HG03575 (cell line): Measurements from ENCODE around the gene FCER2.
A peak's percentile ranks its signal among the peaks of the same experiment; 100 is the strongest.
"Not testable (repeated sequence)": the region's sequence is repeated elsewhere in the genome, so short reads cannot be mapped to it uniquely, and the experiment has no call there.

Experiments
- ATAC-seq: cut with Tn5 transposase; IDR thresholded peaks from one replicate; pipeline ENCODE4 v1.9.1; 2021; ENCODE audit not compliant: unreplicated experiment, insufficient number of reproducible peaks, low FRiP score; ENCODE audit errors: extremely low read depth

The FCER2 gene

GRCh38 chr19:7701654-7702457 lies at the start of gene FCER2:
Gene FCER2, minus strand, starts transcription at chr19:7702131. Its CDS starts 2,371 bp downstream, at chr19:7699760.
- peak; percentile 41 for ATAC-seq

GRCh38 chr19:7751157-7751783 lies 49.3 kb upstream of the FCER2 start:
- no peak for ATAC-seq

GRCh38 chr19:7748756-7749155 lies 46.8 kb upstream of the FCER2 start:
- ATAC-seq, result no peak

- no peak for ATAC-seq
These were observed 46.2 kb upstream of the FCER2 start for GRCh38 chr19:7748171-7748570.

GRCh38 chr19:7746903-7747884 lies 45.3 kb upstream of the FCER2 start, which contains the start of gene CD209:
Gene CD209, minus strand, starts transcription at chr19:7747534. Its CDS starts 23 bp downstream, at chr19:7747511.
- ATAC-seq, result no peak

GRCh38 chr19:7746306-7746705 lies 44.4 kb upstream of the FCER2 start:
- not testable (repeated sequence) for ATAC-seq

GRCh38 chr19:7744871-7745650 lies 43.1 kb upstream of the FCER2 start:
- ATAC-seq, result no peak

GRCh38 chr19:7744199-7744786 lies 42.4 kb upstream of the FCER2 start:
- no peak for ATAC-seq

- no peak for ATAC-seq
These were observed 41.5 kb upstream of the FCER2 start for GRCh38 chr19:7743425-7743841.

- no peak for ATAC-seq
These were observed 41.1 kb upstream of the FCER2 start for GRCh38 chr19:7742991-7743390.

GRCh38 chr19:7742575-7742974 lies 40.6 kb upstream of the FCER2 start:
- ATAC-seq, result no peak

GRCh38 chr19:7740682-7741054 lies 38.7 kb upstream of the FCER2 start:
- ATAC-seq, result no peak

GRCh38 chr19:7739801-7740681 lies 38.1 kb upstream of the FCER2 start:
- ATAC-seq, result no peak

GRCh38 chr19:7739211-7739755 lies 37.4 kb upstream of the FCER2 start:
- ATAC-seq, result no peak

GRCh38 chr19:7738023-7738422 lies 36.1 kb upstream of the FCER2 start:
- ATAC-seq, result no peak

- ATAC-seq, result no peak
These were observed 35.3 kb upstream of the FCER2 start for GRCh38 chr19:7737215-7737614.

GRCh38 chr19:7736148-7736547 lies 34.2 kb upstream of the FCER2 start:
- no peak for ATAC-seq
